GM15510 (cell line): ENCODE results near the gene SLIT3.

Experiments used
- POLR2A ChIP-seq: IDR thresholded peaks from 3 replicates; pipeline ENCODE4 v1.6.1; 2011; ENCODE audit warnings: borderline replicate concordance; ENCODE audit not compliant: insufficient read length; ENCODE audit errors: extremely low read depth

Gene SLIT3

GRCh38 chr5:169286572-169287300, 14.2 kb downstream of the SLIT3 start:
- no peak for TF ChIP-seq POLR2A

- no peak for TF ChIP-seq POLR2A
These were observed 17.1 kb downstream of the SLIT3 start for GRCh38 chr5:169283887-169284286.

GRCh38 chr5:169281625-169282024, 19.3 kb downstream of the SLIT3 start:
- no peak for TF ChIP-seq POLR2A

GRCh38 chr5:169280696-169281095, 20.2 kb downstream of the SLIT3 start:
- TF ChIP-seq POLR2A, result no peak

- no peak for TF ChIP-seq POLR2A
These were observed 20.7 kb downstream of the SLIT3 start for GRCh38 chr5:169280286-169280685.

GRCh38 chr5:169279125-169279524, 21.8 kb downstream of the SLIT3 start:
- no peak for TF ChIP-seq POLR2A

GRCh38 chr5:169273881-169274280, 27.1 kb downstream of the SLIT3 start:
- no peak for TF ChIP-seq POLR2A

GRCh38 chr5:169273451-169273850, 27.5 kb downstream of the SLIT3 start:
- TF ChIP-seq POLR2A, result no peak

- no peak for TF ChIP-seq POLR2A
These were observed 28.1 kb downstream of the SLIT3 start for GRCh38 chr5:169272731-169273427.

GRCh38 chr5:169272111-169272510, 28.8 kb downstream of the SLIT3 start:
- no peak for TF ChIP-seq POLR2A

GRCh38 chr5:169270827-169271226, 30.1 kb downstream of the SLIT3 start:
- TF ChIP-seq POLR2A, result no peak

- TF ChIP-seq POLR2A, result no peak
These were observed 32.9 kb downstream of the SLIT3 start for GRCh38 chr5:169268019-169268418.

GRCh38 chr5:169265888-169266287, 35.1 kb downstream of the SLIT3 start:
- no peak for TF ChIP-seq POLR2A

- TF ChIP-seq POLR2A, result no peak
These were observed 37.3 kb downstream of the SLIT3 start for GRCh38 chr5:169263591-169263990.

GRCh38 chr5:169260896-169261569, 39.9 kb downstream of the SLIT3 start:
- no peak for TF ChIP-seq POLR2A
